GM12892 (cell line): ENCODE results near the gene MYO3A.

ENCODE experiments used
- POLR2A ChIP-seq: IDR thresholded peaks from 2 replicates; pipeline ENCODE4 v1.6.1; 2011; ENCODE audit warnings: low read depth, low read length, control low read depth
- POLR2AphosphoS5 ChIP-seq: IDR thresholded peaks from 2 replicates; pipeline ENCODE4 v1.6.1; 2011; ENCODE audit warnings: low read depth, low read length, control low read depth
- TAF1 ChIP-seq: IDR thresholded peaks from 2 replicates; pipeline ENCODE4 v1.6.1; 2011; ENCODE audit warnings: low read depth, mild to moderate bottlenecking, control low read depth, low read length, borderline replicate concordance

DNA sequence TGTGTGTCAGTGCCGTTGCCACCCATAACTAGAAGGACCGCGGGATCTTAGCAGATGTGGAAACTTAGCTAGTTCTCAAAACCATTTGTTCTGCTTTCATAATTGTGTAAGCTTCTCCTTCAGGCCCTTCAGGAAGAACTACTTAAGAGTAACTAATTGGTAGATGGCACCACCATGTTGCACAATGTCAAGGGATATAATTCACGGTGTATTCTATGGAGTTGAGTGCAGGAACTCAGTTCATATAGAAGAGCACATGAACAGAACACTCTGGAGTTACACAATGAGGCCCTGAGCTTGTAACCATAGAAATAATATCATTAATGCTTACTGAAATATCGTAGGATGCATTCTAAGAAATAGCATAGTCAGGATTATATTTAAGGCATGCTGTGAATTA, 156.0 kb downstream of the MYO3A start:
- TF ChIP-seq POLR2A, result no peak
- no peak for TF ChIP-seq TAF1
- no peak for TF ChIP-seq POLR2AphosphoS5
